NOMO-1 (cell line): ENCODE measurements around the gene PIH1D2.
A peak's percentile ranks its signal among the peaks of the same experiment; 100 is the strongest.
"Not testable (repeated sequence)": the region's sequence is repeated elsewhere in the genome, so short reads cannot be mapped to it uniquely, and the experiment has no call there.

Source experiments
- DNase-seq, 2 experiments: peaks; one replicate each; lab custom pipeline; 2025; ENCODE audit not compliant: unreplicated experiment in 2 of 2; lab: John Stamatoyannopoulos, UW

PIH1D2 gene

GRCh38 chr11:112058103-112058502 lies 15.7 kb downstream of the PIH1D2 start:
- DNase-seq, result no peak

- DNase-seq, result no peak
Measured at GRCh38 chr11:112057170-112057569, 16.6 kb downstream of the PIH1D2 start.

- no peak for DNase-seq
Measured at GRCh38 chr11:112051768-112052167, 22.0 kb downstream of the PIH1D2 start.

GRCh38 chr11:112050721-112051120 lies 23.1 kb downstream of the PIH1D2 start:
- peak in 1 of 2 experiments; percentile 29 for DNase-seq

- DNase-seq, result no peak
Measured at GRCh38 chr11:112049777-112050176, 24.0 kb downstream of the PIH1D2 start.

- not testable (repeated sequence) for DNase-seq
Measured at GRCh38 chr11:112048256-112048655, 25.6 kb downstream of the PIH1D2 start.

- DNase-seq, result not testable (repeated sequence)
Measured at GRCh38 chr11:112046647-112047046, 27.2 kb downstream of the PIH1D2 start.

GRCh38 chr11:112044961-112045360 lies 28.9 kb downstream of the PIH1D2 start:
- DNase-seq, result no peak

- DNase-seq, result no peak
Measured at GRCh38 chr11:112042961-112043304, 30.9 kb downstream of the PIH1D2 start.

GRCh38 chr11:112042161-112042960 lies 31.5 kb downstream of the PIH1D2 start:
- no peak for DNase-seq

- DNase-seq, result no peak
Measured at GRCh38 chr11:112037527-112037926, 36.3 kb downstream of the PIH1D2 start.

GRCh38 chr11:112033902-112034301 lies 39.9 kb downstream of the PIH1D2 start:
- no peak for DNase-seq

GRCh38 chr11:112029460-112029859 lies 44.4 kb downstream of the PIH1D2 start:
- DNase-seq, result no peak

- not testable (repeated sequence) for DNase-seq
Measured at GRCh38 chr11:112026784-112027410, 46.9 kb downstream of the PIH1D2 start.

GRCh38 chr11:112025707-112026106 lies 48.1 kb downstream of the PIH1D2 start:
- DNase-seq, result peak in 1 of 2 experiments; percentile 25

GRCh38 chr11:112024773-112025678 lies 48.8 kb downstream of the PIH1D2 start, which contains the start of gene DLAT:
Gene DLAT (plus strand): TSS chr11:112025408. CDS start chr11:112025473, 65 bp downstream.
- peak; percentile 86 to 87 for DNase-seq

- peak; percentile 59 to 73 for DNase-seq
Measured at GRCh38 chr11:112024178-112024772, 49.5 kb downstream of the PIH1D2 start.

GRCh38 chr11:112023104-112023503 lies 50.7 kb downstream of the PIH1D2 start:
- no peak for DNase-seq

GRCh38 chr11:112019066-112019465 lies 54.8 kb downstream of the PIH1D2 start:
- no peak for DNase-seq
